Endothelial cell of umbilical vein (primary cell): ENCODE results near the gene IFI44L. TPM values are rescaled to one million over a fixed set of nuclear protein-coding genes. Genes with fewer than 3 reads are reported as not detected.

ENCODE experiments used
- BruUV-seq: library from RNA; stranded (reverse); fragments of 400-500 nt; replicated peaks from 2 replicates; lab custom pipeline; 2021; lab: Mats Ljungman, UMichigan
- CTCF ChIA-PET: fragments of 300-600, 350-600 bp; sonication (Branson Sonifier 250); formaldehyde crosslinking; loops from one replicate; lab custom pipeline; 2021; ENCODE audit warnings: antibody characterized with exemption, inconsistent platforms; lab: Charles Lee
- POLR2A ChIA-PET: fragments of 300-600, 350-600 bp; sonication (Branson Sonifier 250); formaldehyde crosslinking; loops from one replicate; lab custom pipeline; 2021; ENCODE audit warnings: antibody characterized with exemption, inconsistent platforms; lab: Charles Lee
- DNase-seq: peaks from one replicate; pipeline ENCODE4 v3.0.0-alpha.2; 2011; ENCODE audit warnings: low read depth, low spot score
- FAIRE-seq: peaks from 2 replicates; lab custom pipeline; 2011; peaks lifted over from hg19 to GRCh38; lab: Jason Lieb, UNC
- H2AFZ ChIP-seq: 2 replicates; pipeline ENCODE4 v1.6.0; 2012; ENCODE audit warnings: low read depth, low read length, control low read depth, inconsistent platforms
- H3K27ac ChIP-seq: 2 replicates; pipeline ENCODE4 v1.5.1; 2011; ENCODE audit warnings: low read depth, mild to moderate bottlenecking, control low read depth, low read length, moderate library complexity; ENCODE audit not compliant: insufficient read depth
- H3K27me3 ChIP-seq, 2 experiments: 2 replicates each; pipeline versions ENCODE4 v1.6.0 to v1.6.1; 2011; ENCODE audit warnings: low read length in 2 of 2, mixed read lengths in 1 of 2; ENCODE audit not compliant: control insufficient read depth in 2 of 2, insufficient read depth in 2 of 2
- H3K36me3 ChIP-seq, 2 experiments: 2 replicates in 1 of 2; 3 replicates in 1 of 2; pipeline ENCODE4 v1.5.1; 2011; ENCODE audit warnings: low read length in 2 of 2, mild to moderate bottlenecking in 1 of 2, moderate library complexity in 1 of 2; ENCODE audit not compliant: control insufficient read depth in 2 of 2, insufficient read depth in 2 of 2; ENCODE audit errors: extremely low read depth in 1 of 2
- H3K4me1 ChIP-seq: 3 replicates; pipeline ENCODE4 v1.5.1; 2011; ENCODE audit warnings: mild to moderate bottlenecking, low read length; ENCODE audit not compliant: control insufficient read depth, insufficient read depth; ENCODE audit errors: extremely low read depth
- H3K4me2 ChIP-seq: 2 replicates; pipeline ENCODE4 v1.6.1; 2011; ENCODE audit warnings: low read length, control low read depth, mixed read lengths; ENCODE audit not compliant: insufficient read depth
- H3K4me3 ChIP-seq, 3 experiments: fragments of 200-600 bp in 1 of 3; sonication (generic), shearing (Covaris generic) in 1 of 3; replicated peaks in 1 of 3; 2 replicates each; pipeline ENCODE4 v1.5.1; 2011 to 2016; ENCODE audit warnings: control low read depth in 3 of 3, low read length in 3 of 3, mild to moderate bottlenecking in 2 of 3, inconsistent platforms in 1 of 3, low read depth in 1 of 3, moderate library complexity in 1 of 3; ENCODE audit not compliant: insufficient read depth in 1 of 3
- H3K79me2 ChIP-seq: 2 replicates; pipeline ENCODE4 v1.6.0; 2012; ENCODE audit warnings: low read length, inconsistent platforms; ENCODE audit not compliant: control insufficient read depth, insufficient read depth
- H3K9ac ChIP-seq: replicated peaks from 2 replicates; pipeline ENCODE3; 2011; ENCODE audit warnings: low read length, control low read depth; ENCODE audit not compliant: insufficient read depth; ENCODE audit errors: extremely low read depth
- H3K9me1 ChIP-seq: replicated peaks from 3 replicates; pipeline ENCODE4 v1.6.0; 2011; ENCODE audit warnings: mild to moderate bottlenecking, low read length; ENCODE audit not compliant: control insufficient read depth, insufficient read depth; ENCODE audit errors: extremely low read depth
- H3K9me3 ChIP-seq: replicated peaks from 2 replicates; pipeline ENCODE4 v1.5.1; 2012; ENCODE audit warnings: low read length, inconsistent platforms; ENCODE audit not compliant: control insufficient read depth, insufficient read depth
- H4K20me1 ChIP-seq: replicated peaks from 2 replicates; pipeline ENCODE3; 2011; ENCODE audit warnings: mild to moderate bottlenecking, low read length; ENCODE audit not compliant: control insufficient read depth, insufficient read depth; ENCODE audit errors: extremely low read depth
- CTCF ChIP-seq, 2 donors: IDR thresholded peaks; 1 replicate in 1 of 2; 2 replicates in 1 of 2; pipeline ENCODE4 v1.5.1; 2011; ENCODE audit warnings: low read length in 2 of 2, mild to moderate bottlenecking in 2 of 2, moderate library complexity in 2 of 2, control low read depth in 1 of 2, inconsistent platforms in 1 of 2, low read depth in 1 of 2; ENCODE audit not compliant: insufficient read depth in 1 of 2; ENCODE audit errors: extremely low read depth in 1 of 2
- EZH2 ChIP-seq: IDR thresholded peaks from 2 replicates; pipeline ENCODE4 v1.6.1; 2012; ENCODE audit warnings: borderline replicate concordance, low read depth, mild to moderate bottlenecking, moderate library complexity, low read length, inconsistent platforms; ENCODE audit not compliant: severe bottlenecking
- FOS ChIP-seq: IDR thresholded peaks from 2 replicates; pipeline ENCODE4 v1.6.1; 2011; ENCODE audit warnings: mild to moderate bottlenecking, low read length, moderate library complexity, borderline replicate concordance; ENCODE audit not compliant: insufficient read depth
- GATA2 ChIP-seq: IDR thresholded peaks from 2 replicates; pipeline ENCODE4 v1.7.0; 2011; ENCODE audit warnings: low read depth, mild to moderate bottlenecking, moderate library complexity, mixed read lengths, low read length; ENCODE audit not compliant: insufficient read length, insufficient read depth
- JUN ChIP-seq: IDR thresholded peaks from 2 replicates; pipeline ENCODE4 v1.6.1; 2011; ENCODE audit warnings: borderline replicate concordance, low read depth; ENCODE audit not compliant: insufficient read length, insufficient read depth
- MAX ChIP-seq: IDR thresholded peaks from 2 replicates; pipeline ENCODE4 v1.6.1; 2011; ENCODE audit not compliant: insufficient read depth, insufficient read length
- MYC ChIP-seq: IDR thresholded peaks from one replicate; pipeline ENCODE4 v1.6.1; 2011; ENCODE audit warnings: mild to moderate bottlenecking, low read depth, low read length
- POLR2A ChIP-seq: IDR thresholded peaks from 2 replicates; pipeline ENCODE4 v1.6.1; 2012; ENCODE audit warnings: low read depth, mild to moderate bottlenecking, control low read depth, low read length
- POLR2AphosphoS5 ChIP-seq: IDR thresholded peaks from 2 replicates; pipeline ENCODE4 v1.6.1; 2012; ENCODE audit warnings: low read depth, mild to moderate bottlenecking, control low read depth, low read length, moderate library complexity; ENCODE audit not compliant: insufficient read depth
- dilution Hi-C: fragments of 300-500 bp; cut with MboI; formaldehyde crosslinking; loops from one replicate; pipeline ENCODE4 v1.15.0; 2019; ENCODE audit warnings: low sequenced_read_pairs; ENCODE audit not compliant: extremely low pct_ligation_motif_present
- intact Hi-C: fragments of 100-400 bp; cut with micrococcal nuclease; formaldehyde crosslinking; loops from one replicate; pipeline ENCODE4 v1.10.0; 2022
- polyA plus RNA-seq, 4 experiments: library from polyadenylated mRNA; depleted of rRNA in 3 of 4; stranded (reverse) in 3 of 4; unstranded in 1 of 4; fragments of >200 nt; gene quantifications; 2 replicates each; pipeline versions ENCODE4 v1.2.1 to v1.2.3, GENCODE V29; 2011 to 2012; ENCODE audit warnings: missing spikeins in 1 of 4
- total RNA-seq: library from RNA; stranded (reverse); gene quantifications from 2 replicates; pipeline ENCODE4 v1.2.3, GENCODE V29; 2021

Gene IFI44L
- total and polyA plus RNA-seq, 2 donors (not counting 3 experiments of a cell fraction or from before 2014, with no cell fraction given): 2.8 to 2.9 TPM

- peak; percentile 59 for TF ChIP-seq FOS
- TF ChIP-seq POLR2AphosphoS5: no peak
- dilution Hi-C loops: no loop called here
- BruUV-seq: no TSS peak
- CTCF ChIA-PET: interaction anchor here (1.6 to 2.1 kb wide), 4 partner anchors 17 to 509 kb away, joined by 4 to 38 read pairs (median 10); no protein-coding TSS in a partner anchor
- no peak overlapping the region for H3K9ac ChIP-seq
- FAIRE-seq: no peak
- no peaks in the 10 kb centered on the region for H3K79me2 ChIP-seq
- no peak overlapping the region for H3K4me3 ChIP-seq
- H3K27me3 ChIP-seq: no peaks in the 10 kb centered on the region
- DNase-seq: peak; percentile 5
- no peaks in the 10 kb centered on the region for H3K9me3 ChIP-seq
- no peaks in the 10 kb centered on the region for H3K36me3 ChIP-seq
- H4K20me1 ChIP-seq: no peaks in the 10 kb centered on the region
- POLR2A ChIA-PET: no interaction called here
- no peak overlapping the region for H3K27ac ChIP-seq
- H3K4me2 ChIP-seq: no peak overlapping the region
- no peaks in the 10 kb centered on the region for H3K9me1 ChIP-seq
- intact Hi-C loops: loop anchor here (2.0 to 5.0 kb wide), 2 partner anchors 145 to 664 kb away; no protein-coding TSS in a partner anchor
- H3K4me1 ChIP-seq: peaks cover 2% of the 10 kb centered on the region
- H2AFZ ChIP-seq: no peak overlapping the region
Observed at GRCh38 chr1:78687914-78688313, 67.7 kb downstream of the IFI44L start.

- POLR2A ChIA-PET: no interaction called here
- Histone ChIP-seq H3K79me2 (no peaks in the 10 kb centered on the region), H3K9me3 (no peaks in the 10 kb centered on the region), H2AFZ (peak overlapping the region; percentile 70), H3K4me2 (no peak overlapping the region), H4K20me1 (no peaks in the 10 kb centered on the region), H3K9ac (no peak overlapping the region), H3K27me3 (no peaks in the 10 kb centered on the region), H3K4me3 (no peak overlapping the region), H3K9me1 (no peaks in the 10 kb centered on the region), H3K36me3 (no peaks in the 10 kb centered on the region), H3K27ac (no peak overlapping the region), H3K4me1 (peaks cover 2% of the 10 kb centered on the region)
- peak; percentile 56 for DNase-seq
- dilution Hi-C loops: no loop called here
- CTCF ChIA-PET: interaction anchor here (0.7 to 2.1 kb wide), 8 partner anchors 16 to 665 kb away, joined by 3 to 38 read pairs (median 6); no protein-coding TSS in a partner anchor
- TF ChIP-seq FOS (no peak), MYC (no peak), POLR2A (no peak), EZH2 (no peak), CTCF (IDR thresholded peaks at IDR 0.05; ENCODE audit: extremely low read depth in 1 of 2, insufficient read depth in 1 of 2, low read depth in 1 of 2, low read length in 2 of 2) (no peak), MAX (no peak), JUN (no peak), POLR2AphosphoS5 (no peak), GATA2 (no peak)
- peak; percentile 65 for FAIRE-seq
- no TSS peak for BruUV-seq
- intact Hi-C loops: loop anchor here (2.0 to 5.0 kb wide), 2 partner anchors 144 to 664 kb away; no protein-coding TSS in a partner anchor
Observed at GRCh38 chr1:78688697-78689096, 68.4 kb downstream of the IFI44L start.
